Measurements from ENCODE around the gene CDH16.

CDH16 gene

GRCh38 chr16:66931665-66932064 is 13.0 kb upstream of the CDH16 start:
- no peak for DNase-seq (ENCODE audit: low spot score)
- TF ChIP-seq, protein P1, sequence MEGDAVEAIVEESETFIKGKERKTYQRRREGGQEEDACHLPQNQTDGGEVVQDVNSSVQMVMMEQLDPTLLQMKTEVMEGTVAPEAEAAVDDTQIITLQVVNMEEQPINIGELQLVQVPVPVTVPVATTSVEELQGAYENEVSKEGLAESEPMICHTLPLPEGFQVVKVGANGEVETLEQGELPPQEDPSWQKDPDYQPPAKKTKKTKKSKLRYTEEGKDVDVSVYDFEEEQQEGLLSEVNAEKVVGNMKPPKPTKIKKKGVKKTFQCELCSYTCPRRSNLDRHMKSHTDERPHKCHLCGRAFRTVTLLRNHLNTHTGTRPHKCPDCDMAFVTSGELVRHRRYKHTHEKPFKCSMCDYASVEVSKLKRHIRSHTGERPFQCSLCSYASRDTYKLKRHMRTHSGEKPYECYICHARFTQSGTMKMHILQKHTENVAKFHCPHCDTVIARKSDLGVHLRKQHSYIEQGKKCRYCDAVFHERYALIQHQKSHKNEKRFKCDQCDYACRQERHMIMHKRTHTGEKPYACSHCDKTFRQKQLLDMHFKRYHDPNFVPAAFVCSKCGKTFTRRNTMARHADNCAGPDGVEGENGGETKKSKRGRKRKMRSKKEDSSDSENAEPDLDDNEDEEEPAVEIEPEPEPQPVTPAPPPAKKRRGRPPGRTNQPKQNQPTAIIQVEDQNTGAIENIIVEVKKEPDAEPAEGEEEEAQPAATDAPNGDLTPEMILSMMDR (IDR thresholded peaks at IDR 0.05; ENCODE audit: extremely low read depth, missing control alignments) = no peak

DNA sequence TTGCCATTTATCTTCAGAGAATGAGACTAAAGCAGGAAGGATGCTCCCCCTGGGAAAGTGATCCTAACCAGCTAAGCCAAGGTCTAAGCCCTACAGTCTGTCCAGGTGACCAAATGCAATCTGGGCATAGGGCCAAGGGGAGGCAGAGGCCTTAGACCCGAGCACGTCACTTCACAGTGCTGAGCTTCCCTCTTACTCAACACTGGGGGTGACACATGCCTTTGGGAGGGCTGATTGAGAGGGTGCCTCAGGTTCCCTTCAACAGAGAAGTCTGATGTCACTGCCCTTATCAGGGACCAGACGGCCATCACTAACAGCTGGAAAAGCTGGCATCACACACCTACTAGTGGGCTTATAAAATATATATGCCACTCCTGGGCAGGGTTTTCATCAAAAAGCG is 11.5 kb upstream of the CDH16 start:
- TF ChIP-seq, protein P1 (IDR thresholded peaks at IDR 0.05; ENCODE audit: extremely low read depth, missing control alignments) = no peak
- DNase-seq (ENCODE audit: low spot score) = no peak

DNA sequence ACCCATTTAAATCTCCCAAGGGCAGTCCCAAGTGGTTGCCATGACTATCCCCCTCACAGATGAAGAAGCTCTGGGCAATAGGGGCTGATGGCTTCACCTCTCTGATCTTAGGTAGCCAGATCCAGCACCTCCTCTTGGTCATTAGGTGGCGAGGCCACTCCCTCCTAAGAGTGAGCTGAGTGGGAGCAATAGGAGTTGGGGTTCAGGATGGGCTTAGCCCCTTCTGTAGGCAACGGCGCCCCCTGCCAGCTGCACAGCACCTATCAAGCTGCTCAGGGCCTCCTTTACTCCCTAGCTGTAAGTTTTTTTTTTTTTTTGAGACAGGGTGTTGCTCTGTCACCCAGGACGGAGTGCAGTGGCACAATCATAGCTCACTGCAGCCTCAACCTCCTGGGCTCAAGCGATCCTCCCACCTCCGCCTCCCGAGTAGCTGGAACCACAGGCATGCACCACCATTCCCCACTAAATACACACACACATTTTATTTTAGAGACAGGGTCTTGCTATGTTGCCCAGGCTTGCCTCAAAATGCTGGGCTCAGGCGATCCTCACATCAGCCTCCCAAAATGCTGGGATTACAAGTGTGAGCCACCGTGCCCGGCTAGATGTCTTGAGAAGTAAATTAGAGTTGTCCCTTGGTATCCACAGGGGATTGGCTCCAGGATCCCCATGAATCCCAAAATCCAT is 10.2 kb upstream of the CDH16 start:
- DNase-seq (ENCODE audit: low spot score) = peak; percentile 56
- TF ChIP-seq, protein P1 (IDR thresholded peaks at IDR 0.05; ENCODE audit: extremely low read depth, missing control alignments) = peak; percentile 18

DNA sequence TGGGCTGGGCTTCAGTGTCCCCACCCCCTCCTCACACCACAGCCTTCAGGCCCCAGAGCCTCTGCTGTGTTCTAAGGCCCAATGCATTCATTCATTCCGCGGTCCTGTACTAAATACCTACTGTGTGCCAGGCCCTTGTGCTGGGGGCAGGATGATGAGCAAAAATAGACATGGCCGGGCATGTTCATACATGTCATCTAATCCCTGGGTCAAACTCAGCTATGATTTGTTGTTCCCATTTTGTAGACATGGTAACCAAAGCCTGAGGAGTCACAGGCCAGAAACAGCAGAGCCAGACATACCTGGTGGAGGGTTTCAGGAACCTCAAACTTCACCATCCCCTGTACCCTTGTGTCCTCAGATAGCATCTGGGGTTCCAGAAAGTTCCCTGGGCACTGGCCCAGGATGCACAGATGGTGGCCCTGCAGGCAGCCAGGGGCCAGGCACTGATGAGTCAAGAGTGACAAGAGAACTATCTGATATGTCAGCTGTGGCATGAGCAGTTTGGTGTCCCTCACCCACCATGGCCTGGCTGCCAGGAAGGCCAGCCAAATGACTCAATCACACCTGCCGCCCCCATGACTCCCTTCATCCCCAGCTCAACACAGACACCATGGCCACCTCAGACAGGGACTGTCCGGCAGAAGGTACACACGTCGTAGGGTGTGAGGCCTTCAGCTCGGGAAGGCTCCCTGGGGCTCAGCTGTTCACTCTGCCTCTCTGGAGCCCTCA is 9.4 kb upstream of the CDH16 start:
- TF ChIP-seq, protein P1 (IDR thresholded peaks at IDR 0.05; ENCODE audit: extremely low read depth, missing control alignments) = no peak
- DNase-seq (ENCODE audit: low spot score) = no peak

- peak; percentile 75 for DNase-seq (ENCODE audit: low spot score)
Observed at GRCh38 chr16:66926961-66927436, 8.3 kb upstream of the CDH16 start.

DNA sequence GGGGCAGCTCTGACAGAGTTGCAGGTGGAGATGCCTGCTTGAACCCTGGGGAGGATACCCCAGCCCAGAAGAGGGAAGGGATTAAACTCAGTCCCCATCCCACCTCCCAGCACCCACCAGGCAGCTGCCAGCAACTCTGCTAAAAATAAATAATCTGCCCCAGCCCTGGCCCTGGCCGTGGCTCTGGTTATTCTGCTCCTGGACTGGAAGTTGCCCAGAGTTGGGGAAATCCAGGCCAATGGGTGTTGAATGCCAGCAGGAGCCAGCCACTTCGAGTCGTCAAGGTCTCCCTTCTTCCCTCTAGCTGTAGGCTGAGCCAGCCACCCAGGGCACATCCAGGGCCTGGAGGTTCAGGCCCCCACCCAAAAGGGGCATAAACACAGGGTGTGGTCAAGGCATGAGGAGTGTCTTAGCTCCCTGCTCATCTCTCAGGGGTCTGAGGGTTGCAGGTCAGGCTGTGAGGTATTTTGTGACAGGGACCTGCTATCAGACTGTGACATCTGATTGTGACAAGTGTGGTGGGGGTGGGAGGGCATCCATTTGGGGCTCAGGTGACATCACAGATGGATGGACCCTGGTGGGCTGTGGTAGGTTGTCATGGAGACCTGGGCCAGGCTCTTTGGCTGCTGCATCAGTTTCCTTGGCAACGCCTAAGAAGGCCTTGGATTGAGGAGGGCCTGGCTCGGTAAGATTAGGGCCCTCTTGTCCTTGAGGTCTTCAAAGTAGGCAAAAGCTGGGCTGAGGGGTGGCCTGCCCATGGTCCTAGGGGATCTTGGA is 7.7 kb upstream of the CDH16 start:
- TF ChIP-seq, protein P1 (IDR thresholded peaks at IDR 0.05; ENCODE audit: extremely low read depth, missing control alignments) = no peak
- peak; percentile 32 for DNase-seq (ENCODE audit: low spot score)

More at GRCh38 chr16:66926961-66927436, 8.3 kb upstream of the CDH16 start:
- TF ChIP-seq, protein P1 (IDR thresholded peaks at IDR 0.05; ENCODE audit: extremely low read depth, missing control alignments) = no peak
